ENCODE data around the gene FTCDNL1. TPM values are rescaled to one million over a fixed set of nuclear protein-coding genes. Genes with fewer than 3 reads are reported as not detected.

FTCDNL1 gene
- total RNA-seq, 1 experiment from 2014 or later = 2.0 TPM

GRCh38 chr2:199756743-199757142 lies 94.2 kb downstream of the FTCDNL1 start:
- Histone ChIP-seq H3K9ac (ENCODE audit: extremely low read depth, insufficient read length, low read length) (no peak overlapping the region), H2BK5ac (ENCODE audit: insufficient read length, low read length) (no peak overlapping the region), H4K91ac (ENCODE audit: insufficient read length, low read depth, low read length) (no peak overlapping the region), H4K5ac (ENCODE audit: insufficient read length, low read depth, low read length) (no peak overlapping the region), H2BK120ac (ENCODE audit: low read depth, low read length, poor library complexity, severe bottlenecking) (no peak overlapping the region), H3K23ac (ENCODE audit: insufficient read length, low read depth, low read length) (no peak overlapping the region), H3K27ac (ENCODE audit: insufficient read length, low read depth, low read length) (no peak overlapping the region), H3K18ac (ENCODE audit: insufficient read length, low read depth, low read length) (no peak overlapping the region), H3T11ph (ENCODE audit: low read length) (no peak overlapping the region), H2BK15ac (ENCODE audit: low read depth, low read length) (no peak overlapping the region), H4K8ac (replicated peaks; ENCODE audit: insufficient read length, low read depth, low read length) (no peak overlapping the region), H3K27me3 (ENCODE audit: insufficient read depth, low read length) (no peaks in the 10 kb centered on the region), H3K9me3 (ENCODE audit: control insufficient read depth, low read depth, low read length) (peaks cover 9% of the 10 kb centered on the region), H2AK5ac (ENCODE audit: insufficient read length, low read length) (no peak overlapping the region), H2BK12ac (ENCODE audit: insufficient read length, low read depth, low read length) (no peak overlapping the region), H3K4me1 (ENCODE audit: insufficient read depth, low read length) (0 out of 2 replicates have a peak, but pooled peaks cover 3% of the 10 kb centered on the region), H3K14ac (ENCODE audit: insufficient read depth, low read length) (no peak overlapping the region), H2AFZ (ENCODE audit: low read length) (no peak overlapping the region), H3K79me2 (ENCODE audit: insufficient read depth, low read length) (no peaks in the 10 kb centered on the region), H2BK20ac (ENCODE audit: low read depth, low read length, poor library complexity, severe bottlenecking) (no peak overlapping the region), H3K4me2 (ENCODE audit: insufficient read depth, insufficient read length, low read length) (no peak overlapping the region), H3K56ac (ENCODE audit: insufficient read length, low read depth, low read length) (no peak overlapping the region), H3K79me1 (ENCODE audit: insufficient read depth, low read depth, low read length, poor library complexity, severe bottlenecking) (no peaks in the 10 kb centered on the region), H3K4ac (ENCODE audit: low read depth, low read length) (no peak overlapping the region), H4K20me1 (ENCODE audit: control insufficient read depth, insufficient read depth, insufficient read length) (no peaks in the 10 kb centered on the region), H3K23me2 (ENCODE audit: insufficient read length, low read depth, low read length, poor library complexity, severe bottlenecking) (no peaks in the 10 kb centered on the region)
- Mint-ChIP-seq H3K4me3 (no peak overlapping the region), H3K36me3 (ENCODE audit: insufficient read depth in 1 of 3, low read depth in 3 of 3) (peaks cover 0 to 12% (median 8%) of the 10 kb centered on the region in 3 experiments; a peak in 5 of 7 replicates), H3K27me3 (ENCODE audit: low read depth) (no peaks in the 10 kb centered on the region), H3K9me3 (peaks cover 11% of the 10 kb centered on the region in 2 experiments), H3K4me1 (peaks cover 5 to 6% of the 10 kb centered on the region in 2 experiments), H3K27ac (no peak overlapping the region)
- DNase-seq = no peak
- WGBS (ENCODE audit: extremely low coverage, insufficient read length, low lambda C conversion rate) = no CpG with 5 or more reads among the region's 1 CpG
- no peak for TF ChIP-seq CTCF (conservative IDR thresholded peaks at IDR 0.05)

Data from H9 (cell line).